Lung (tissue), 12 donors: ENCODE results near the gene PRKCZ. TPM values are rescaled to one million over a fixed set of nuclear protein-coding genes. Genes with fewer than 3 reads are reported as not detected.

Experiments
- ATAC-seq: fragments of 200-7000 bp; cut with Tn5 transposase; one replicate; pipeline ENCODE4 v1.9.1; 2020; ENCODE audit warnings: moderate number of reproducible peaks; ENCODE audit not compliant: insufficient read depth, low FRiP score
- DNase-seq, 3 donors: peaks; one replicate each; pipeline ENCODE4 v3.0.0-alpha.2; 2013 to 2017
- H3K27ac ChIP-seq, 2 donors: one replicate each; pipeline ENCODE4 v1.5.1; 2013; ENCODE audit warnings: mild to moderate bottlenecking in 2 of 2, moderate library complexity in 2 of 2, control low read depth in 1 of 2, inconsistent platforms in 1 of 2, low read depth in 1 of 2, low read length in 1 of 2
- H3K27me3 ChIP-seq, 3 donors: one replicate each; pipeline ENCODE4 v1.5.1; 2013; ENCODE audit warnings: low read length in 2 of 3; ENCODE audit not compliant: control insufficient read depth in 3 of 3, insufficient read depth in 3 of 3
- H3K36me3 ChIP-seq, 4 donors: one replicate each; pipeline ENCODE4 v1.5.1; 2013; ENCODE audit warnings: low read length in 4 of 4, mild to moderate bottlenecking in 1 of 4, moderate library complexity in 1 of 4; ENCODE audit not compliant: control insufficient read depth in 4 of 4, insufficient read depth in 4 of 4
- H3K4me1 ChIP-seq, 5 donors: one replicate each; pipeline ENCODE4 v1.5.1; 2013; ENCODE audit warnings: low read length in 5 of 5, mild to moderate bottlenecking in 2 of 5, moderate library complexity in 1 of 5; ENCODE audit not compliant: control insufficient read depth in 5 of 5, insufficient read depth in 5 of 5
- H3K4me3 ChIP-seq: one replicate; pipeline ENCODE4 v1.5.1; 2013; ENCODE audit warnings: mild to moderate bottlenecking, control low read depth, moderate library complexity
- H3K9ac ChIP-seq, 2 donors: one replicate each; pipeline ENCODE4 v1.5.1; 2013; ENCODE audit warnings: low read length in 2 of 2, control low read depth in 1 of 2; ENCODE audit not compliant: insufficient read depth in 1 of 2
- H3K9me3 ChIP-seq, 4 donors: one replicate each; pipeline ENCODE4 v1.5.1; 2013; ENCODE audit warnings: low read length in 3 of 4, mild to moderate bottlenecking in 1 of 4, moderate library complexity in 1 of 4; ENCODE audit not compliant: control insufficient read depth in 4 of 4, insufficient read depth in 3 of 4
- WGBS, 2 donors: extraction: QIAGEN DNeasy Blood & Tissue Kit; methylation state at CpG; one replicate each; pipeline ENCODE4 v1.1.7; 2013; 5-methylcytosine and 5-hydroxymethylcytosine counted together
- polyA plus RNA-seq, 2 donors: library from polyadenylated mRNA; stranded (reverse); fragments of 200-250 nt; gene quantifications; one replicate each; pipeline ENCODE4 v1.2.1, GENCODE V29; 2013
- total RNA-seq, 2 donors: library from RNA; depleted of rRNA in 1 of 2; stranded (reverse); fragments of >200 nt in 1 of 2; gene quantifications; one replicate each; pipeline ENCODE4 v1.2.1, GENCODE V29; 2014 to 2021
- TF ChIP-seq, protein P1 (sequence below): IDR thresholded peaks from 2 replicates; pipeline ENCODE4 v1.5.1; 2012; ENCODE audit warnings: mild to moderate bottlenecking; ENCODE audit errors: control extremely low read depth, extremely low read depth
- donor health status: control.
- donor health status: control.
- donor health status: Bipolar disorder and iron deficiency.
- donor health status: healthy.
- donor health status: DM: yes; HTN: yes; CAD: no.

The PRKCZ gene
- total and polyA plus RNA-seq, 4 donors, result 55.2 to 149 (median 117) TPM

DNA sequence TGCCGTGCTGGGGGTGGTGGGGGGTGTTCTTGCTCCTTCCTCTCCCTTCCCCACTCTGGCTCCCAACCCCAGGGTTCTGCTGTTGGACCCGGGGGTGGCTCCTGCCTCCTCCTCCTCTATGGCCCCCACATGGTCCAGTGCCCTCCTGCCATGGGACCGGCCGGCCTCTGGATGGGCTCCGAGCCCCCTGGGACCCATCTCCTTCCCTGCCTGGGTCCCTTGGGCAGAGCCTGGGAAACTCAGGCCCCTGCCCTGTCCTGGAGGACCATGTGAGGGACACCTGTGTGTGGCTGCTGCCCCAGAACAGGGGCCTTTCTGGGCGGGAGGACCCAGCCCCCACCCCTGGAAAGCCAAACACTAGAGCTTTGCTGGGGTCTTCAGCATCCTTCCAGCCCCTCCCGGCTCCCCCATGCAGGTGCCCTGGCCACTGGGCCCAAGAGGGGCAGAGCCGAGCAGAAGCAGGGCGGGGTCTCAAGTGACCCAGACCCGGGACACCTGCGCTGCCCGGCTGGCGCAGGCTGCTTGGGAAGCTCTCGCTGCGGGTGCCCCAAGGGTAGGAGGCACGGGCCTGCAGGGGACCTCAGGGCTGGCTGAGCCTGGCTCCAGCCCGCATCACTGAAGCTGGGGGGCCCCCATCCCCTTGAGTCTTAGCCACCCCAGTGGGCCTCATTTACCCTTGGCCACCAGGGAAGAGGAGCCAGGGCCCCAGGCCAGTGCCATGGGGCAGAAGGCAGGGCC lies 146.9 kb downstream of the PRKCZ start:
- Histone ChIP-seq H3K9me3 (no peaks in the 10 kb centered on the region), H3K9ac (no peak overlapping the region), H3K27me3 (no peaks in the 10 kb centered on the region), H3K27ac (peak overlapping the region in 1 of 2 donors; percentile 5), H3K4me3 (no peak overlapping the region), H3K36me3 (no peaks in the 10 kb centered on the region), H3K4me1 (peaks cover 0 to 49% (median 16%) of the 10 kb centered on the region in 5 donors)
- WGBS, 2 donors, result 87 to 90% methylated on average over 17 of the region's 17 CpGs
- ATAC-seq, result no peak
- no peak for DNase-seq
- TF ChIP-seq, protein P1, sequence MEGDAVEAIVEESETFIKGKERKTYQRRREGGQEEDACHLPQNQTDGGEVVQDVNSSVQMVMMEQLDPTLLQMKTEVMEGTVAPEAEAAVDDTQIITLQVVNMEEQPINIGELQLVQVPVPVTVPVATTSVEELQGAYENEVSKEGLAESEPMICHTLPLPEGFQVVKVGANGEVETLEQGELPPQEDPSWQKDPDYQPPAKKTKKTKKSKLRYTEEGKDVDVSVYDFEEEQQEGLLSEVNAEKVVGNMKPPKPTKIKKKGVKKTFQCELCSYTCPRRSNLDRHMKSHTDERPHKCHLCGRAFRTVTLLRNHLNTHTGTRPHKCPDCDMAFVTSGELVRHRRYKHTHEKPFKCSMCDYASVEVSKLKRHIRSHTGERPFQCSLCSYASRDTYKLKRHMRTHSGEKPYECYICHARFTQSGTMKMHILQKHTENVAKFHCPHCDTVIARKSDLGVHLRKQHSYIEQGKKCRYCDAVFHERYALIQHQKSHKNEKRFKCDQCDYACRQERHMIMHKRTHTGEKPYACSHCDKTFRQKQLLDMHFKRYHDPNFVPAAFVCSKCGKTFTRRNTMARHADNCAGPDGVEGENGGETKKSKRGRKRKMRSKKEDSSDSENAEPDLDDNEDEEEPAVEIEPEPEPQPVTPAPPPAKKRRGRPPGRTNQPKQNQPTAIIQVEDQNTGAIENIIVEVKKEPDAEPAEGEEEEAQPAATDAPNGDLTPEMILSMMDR, result no peak

DNA sequence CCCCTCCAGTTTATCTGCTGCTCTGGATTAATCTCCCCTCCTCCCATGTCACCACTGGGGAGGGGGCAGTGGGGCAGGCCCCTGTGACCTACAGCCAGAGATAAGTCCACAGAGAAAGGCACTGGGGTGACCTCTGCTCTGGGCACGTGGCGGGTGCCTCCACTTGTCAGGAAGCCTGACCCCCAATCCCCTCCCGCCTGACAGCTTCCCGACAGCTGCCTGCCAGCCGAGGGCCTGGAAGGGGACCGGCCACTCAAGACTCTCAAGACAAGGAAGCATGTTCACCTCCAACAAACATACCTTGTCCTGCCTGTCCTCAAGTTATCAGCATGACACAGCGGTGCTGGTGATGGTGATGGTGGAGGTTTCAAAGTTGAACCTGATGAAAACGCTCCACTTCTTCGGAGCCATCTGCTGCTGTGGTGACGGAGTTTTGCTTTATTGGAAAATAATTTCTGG lies 147.5 kb downstream of the PRKCZ start:
- DNase-seq (no peak), ATAC-seq (no peak)
- H3K4me3 ChIP-seq, result no peak overlapping the region
- H3K9ac ChIP-seq, result no peak overlapping the region
- no peak overlapping the region for H3K27ac ChIP-seq
- H3K9me3 ChIP-seq, result no peaks in the 10 kb centered on the region
- whole genome bisulfite sequencing, 2 donors, result 78 to 85% methylated on average over 10 of the region's 10 CpGs
- H3K4me1 ChIP-seq, result peaks cover 0 to 43% (median 10%) of the 10 kb centered on the region in 5 donors
- H3K27me3 ChIP-seq, result no peaks in the 10 kb centered on the region
- TF ChIP-seq, protein P1, result no peak
- no peaks in the 10 kb centered on the region for H3K36me3 ChIP-seq

DNA sequence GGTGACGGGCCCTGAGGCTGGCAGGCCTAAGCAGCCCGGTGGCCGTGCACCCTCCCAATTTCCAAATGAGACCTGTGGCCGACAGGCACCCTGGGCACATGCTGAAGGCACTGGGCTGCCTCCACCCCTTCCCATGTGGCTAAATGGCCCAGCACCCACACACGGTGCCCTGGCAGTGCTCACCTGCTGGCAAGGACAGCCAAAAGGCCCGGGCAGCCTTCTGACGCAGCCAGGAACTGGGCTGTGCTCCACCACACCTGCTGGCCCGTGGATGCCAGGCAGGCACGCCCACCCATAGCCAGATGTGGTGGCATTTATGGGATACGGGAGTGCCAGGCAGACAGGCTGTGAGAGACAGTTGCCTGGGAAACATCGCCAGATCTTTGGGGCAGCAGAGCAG lies 148.4 kb downstream of the PRKCZ start:
- 73 to 86% methylated on average over 11 of the region's 11 CpGs for WGBS, 2 donors
- DNase-seq, result no peak
- H3K36me3 ChIP-seq, result no peaks in the 10 kb centered on the region
- no peak for ATAC-seq
- peak overlapping the region; percentile 79 to 82 for H3K27ac ChIP-seq
- no peak overlapping the region for H3K4me3 ChIP-seq
- no peaks in the 10 kb centered on the region for H3K9me3 ChIP-seq
- H3K9ac ChIP-seq, result no peak overlapping the region
- TF ChIP-seq, protein P1, result no peak
- H3K27me3 ChIP-seq, result no peaks in the 10 kb centered on the region
- H3K4me1 ChIP-seq, result peaks cover 0 to 35% (median 10%) of the 10 kb centered on the region in 5 donors
